Fibroblast of skin of scalp (primary cell): Measurements from ENCODE around the gene MYO15B.
"Not testable (repeated sequence)": the region's sequence is repeated elsewhere in the genome, so short reads cannot be mapped to it uniquely, and the experiment has no call there.

Experiments used
- DNase-seq: peaks from one replicate; pipeline ENCODE4 v3.0.0-alpha.2; 2013

The MYO15B gene

DNA sequence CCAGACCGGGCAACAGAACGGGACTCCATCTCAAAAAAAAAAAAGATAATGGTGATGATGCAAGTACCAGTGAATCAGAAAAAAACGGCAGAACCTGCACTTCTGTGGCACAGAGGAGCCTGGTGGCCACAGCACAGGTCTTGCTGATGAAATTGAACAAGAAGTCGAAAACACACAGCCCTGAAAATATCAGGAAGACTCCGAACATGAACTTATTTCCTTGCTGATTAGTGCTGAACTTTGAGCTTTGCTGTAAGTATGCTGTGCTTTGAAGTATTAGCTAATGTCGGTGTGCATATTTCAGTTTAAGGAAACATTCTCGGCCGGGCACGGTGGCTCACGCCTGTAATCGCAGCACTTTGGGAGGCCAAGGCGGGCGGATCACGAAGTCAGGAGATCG lies 10.9 kb upstream of the MYO15B start:
- no peak for DNase-seq

DNA sequence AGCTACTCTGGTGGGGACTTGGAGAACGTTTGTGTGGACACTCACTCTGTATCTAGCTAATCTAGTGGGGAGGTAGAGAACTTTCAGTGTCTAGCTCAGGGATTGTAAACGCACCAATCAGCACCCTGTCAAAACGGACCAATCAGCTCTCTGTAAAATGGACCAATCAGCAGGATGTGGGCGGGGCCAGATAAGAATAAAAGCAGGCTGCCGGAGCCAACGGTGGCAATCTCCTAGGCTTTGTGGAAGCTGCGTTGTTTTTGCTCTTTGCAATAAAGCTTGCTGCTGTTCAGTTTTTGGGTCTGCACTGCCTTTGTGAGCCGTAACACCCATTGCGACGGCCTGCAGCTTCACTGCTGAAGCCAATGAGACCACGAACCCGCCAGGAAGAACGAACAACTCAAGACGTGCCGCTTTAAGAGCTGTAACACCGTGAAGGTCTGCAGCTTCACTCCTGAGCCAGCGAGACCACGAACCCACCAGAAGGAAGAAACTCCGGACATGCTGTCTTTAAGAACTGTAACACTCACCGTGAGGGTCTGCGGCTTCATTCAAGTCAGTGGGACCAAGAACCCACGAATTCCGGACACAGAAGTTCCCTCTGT lies 6.4 kb upstream of the MYO15B start:
- DNase-seq = not testable (repeated sequence)

- DNase-seq = not testable (repeated sequence)
Observed at GRCh38 chr17:75583197-75583596, 4.4 kb upstream of the MYO15B start.

DNA sequence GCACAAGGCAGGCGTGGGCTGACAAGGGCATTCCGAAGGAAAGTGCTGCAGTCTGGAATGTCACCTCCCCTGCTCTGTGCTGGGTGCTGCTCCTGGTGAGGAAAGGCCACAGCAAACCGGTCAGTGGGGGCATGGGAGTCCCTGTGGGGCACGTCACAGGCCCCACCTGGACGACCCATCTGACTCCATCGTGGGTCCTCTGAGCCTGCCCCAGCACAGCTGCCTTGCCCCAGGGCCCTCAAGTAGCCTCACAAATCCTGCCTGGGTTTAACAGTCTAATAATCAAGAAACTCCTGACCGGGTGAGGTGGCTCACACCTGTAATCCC lies 2.8 kb upstream of the MYO15B start:
- DNase-seq = no peak

DNA sequence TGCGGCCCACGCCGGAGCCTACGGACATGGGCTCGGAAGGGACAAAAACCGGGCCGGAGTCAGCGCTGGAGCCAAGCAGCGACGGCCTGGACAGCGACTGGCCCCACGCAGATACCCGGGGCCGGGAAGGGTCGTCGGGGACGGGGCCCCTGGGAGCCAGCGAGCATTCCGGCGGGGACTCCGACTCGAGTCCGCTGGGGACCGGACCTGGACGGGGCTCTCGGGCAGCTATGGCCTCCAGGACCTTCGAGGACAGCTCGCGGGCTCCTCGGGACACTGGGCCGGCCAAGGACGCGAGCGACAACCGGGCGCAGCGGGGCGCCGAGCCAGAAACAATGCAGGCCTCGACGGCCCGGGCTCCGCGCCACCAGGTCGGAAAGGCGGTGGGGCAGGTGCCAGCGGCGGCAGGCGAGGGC lies 1.0 kb downstream of the MYO15B start:
- peak; percentile 9 for DNase-seq

GRCh38 chr17:75589012-75589918 lies 1.7 kb downstream of the MYO15B start:
- peak; percentile 89 for DNase-seq

GRCh38 chr17:75589919-75590303 lies 2.3 kb downstream of the MYO15B start:
- DNase-seq = no peak

DNA sequence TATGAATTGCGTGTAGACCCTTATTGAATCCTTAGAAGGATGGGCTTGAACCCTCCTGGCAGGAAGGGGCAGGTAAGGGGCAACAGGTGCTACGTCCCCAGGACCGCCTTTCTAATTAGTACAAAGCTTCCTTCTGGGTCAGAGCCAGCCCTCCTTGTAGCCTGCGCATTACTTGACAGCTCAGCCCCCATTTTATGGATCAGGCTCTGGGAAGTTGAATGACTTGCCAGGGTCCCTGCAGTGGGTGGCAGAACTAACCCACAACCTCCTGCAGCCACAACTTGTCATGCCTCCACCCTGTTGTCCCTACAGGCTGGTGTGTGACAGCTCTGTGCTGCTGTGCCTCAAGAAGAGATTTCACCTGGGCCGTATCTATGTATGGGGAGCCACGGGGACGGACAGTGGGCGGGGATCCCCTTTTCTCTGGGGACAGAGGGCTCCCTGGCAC lies 2.7 kb downstream of the MYO15B start:
- no peak for DNase-seq

DNA sequence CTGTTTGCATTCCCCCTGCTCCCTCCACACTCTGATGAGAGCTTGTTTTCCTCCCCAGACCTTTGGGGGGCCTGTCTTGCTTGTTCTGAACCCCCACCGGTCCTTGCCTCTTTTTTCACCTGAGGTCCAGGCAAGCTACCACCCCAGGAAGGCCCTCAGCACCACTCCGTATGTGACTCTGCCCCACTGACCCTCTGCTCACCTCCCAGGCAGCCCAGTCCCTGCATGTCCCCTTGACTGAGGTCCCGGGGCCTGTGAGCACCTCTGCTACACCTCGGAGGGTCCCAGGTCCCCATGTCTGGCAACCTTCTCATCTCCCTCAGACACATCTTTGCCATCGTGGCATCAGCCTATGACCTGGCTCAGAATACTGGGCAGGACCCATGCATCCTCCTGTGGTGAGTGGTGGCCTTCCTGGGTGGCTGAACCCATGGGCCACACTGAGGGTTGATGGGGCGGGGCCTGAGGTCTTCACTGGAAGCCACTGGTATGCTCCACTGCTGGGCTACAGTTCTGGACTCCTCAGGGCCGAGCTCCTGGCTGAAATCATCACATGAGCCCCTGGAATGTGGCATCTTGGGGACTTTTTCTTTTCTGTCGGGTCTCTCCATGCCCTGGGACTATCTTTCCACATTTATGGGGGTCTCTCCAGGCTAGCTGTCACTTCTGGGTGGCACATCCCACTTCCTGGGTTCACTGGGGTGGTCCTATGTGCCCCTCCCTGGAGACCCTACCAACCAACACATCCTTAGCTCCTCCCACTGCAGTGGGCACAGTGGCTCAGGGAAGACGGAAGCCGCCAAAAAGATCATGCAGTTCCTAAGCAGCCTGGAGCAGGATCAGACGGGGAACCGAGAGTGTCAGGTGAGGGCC lies 3.5 kb downstream of the MYO15B start:
- no peak for DNase-seq

GRCh38 chr17:75591722-75592302 lies 4.2 kb downstream of the MYO15B start:
- no peak for DNase-seq

GRCh38 chr17:75592348-75593020 lies 4.9 kb downstream of the MYO15B start:
- DNase-seq = no peak

DNA sequence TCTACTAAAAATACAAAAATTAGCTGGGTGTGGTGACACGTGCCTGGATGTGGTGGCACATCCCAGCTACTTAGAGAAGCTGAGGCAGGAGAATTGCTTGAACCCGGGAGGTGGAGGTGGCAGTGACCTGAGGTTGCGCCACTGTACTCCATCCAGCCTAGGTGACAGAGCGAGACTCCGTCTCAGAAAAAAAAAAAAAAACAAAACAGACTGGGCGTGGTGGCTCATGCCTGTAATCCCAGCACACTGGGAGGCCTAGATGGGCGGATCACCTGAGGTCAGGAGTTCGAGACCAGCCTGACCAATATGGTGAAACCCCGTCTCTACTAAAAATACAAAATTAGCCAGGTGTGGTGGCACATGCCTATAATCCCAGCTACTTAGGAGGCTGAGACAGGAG lies 5.8 kb downstream of the MYO15B start:
- DNase-seq = not testable (repeated sequence)

DNA sequence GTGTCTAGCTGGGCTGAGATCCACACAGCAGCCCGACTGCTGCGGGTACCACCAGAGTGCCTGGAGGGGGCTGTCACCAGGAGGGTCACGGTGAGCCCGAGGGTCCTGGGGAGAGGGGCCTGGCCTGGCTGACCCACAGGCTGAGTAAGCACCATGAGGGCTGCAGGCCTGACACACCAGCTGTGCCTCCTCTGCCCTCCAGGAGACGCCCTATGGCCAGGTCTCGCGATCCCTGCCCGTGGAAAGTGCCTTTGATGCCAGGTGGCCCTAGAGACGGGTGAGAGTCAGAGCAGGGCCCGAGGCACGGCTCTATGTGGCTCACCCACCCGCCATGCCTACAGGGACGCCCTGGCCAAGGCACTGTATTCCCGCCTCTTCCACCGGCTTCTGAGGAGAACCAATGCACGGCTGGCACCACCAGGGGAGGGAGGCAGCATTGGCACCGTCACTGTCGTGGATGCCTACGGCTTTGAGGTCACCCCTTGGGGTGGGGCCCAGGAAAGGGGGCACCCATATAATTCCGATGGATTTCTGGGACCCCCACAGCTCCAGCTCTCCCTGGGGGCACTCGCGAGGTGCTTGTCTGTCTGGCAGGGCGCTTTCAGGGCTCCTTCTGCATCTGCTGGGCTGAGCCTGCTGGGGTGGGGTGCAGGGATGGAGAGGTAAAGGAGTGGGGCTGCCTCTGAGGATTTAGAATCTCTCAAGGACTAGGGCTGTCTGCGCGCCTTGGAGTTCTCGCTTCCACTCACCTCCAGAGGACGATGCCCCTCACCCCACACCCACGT lies 7.1 kb downstream of the MYO15B start:
- DNase-seq = no peak

DNA sequence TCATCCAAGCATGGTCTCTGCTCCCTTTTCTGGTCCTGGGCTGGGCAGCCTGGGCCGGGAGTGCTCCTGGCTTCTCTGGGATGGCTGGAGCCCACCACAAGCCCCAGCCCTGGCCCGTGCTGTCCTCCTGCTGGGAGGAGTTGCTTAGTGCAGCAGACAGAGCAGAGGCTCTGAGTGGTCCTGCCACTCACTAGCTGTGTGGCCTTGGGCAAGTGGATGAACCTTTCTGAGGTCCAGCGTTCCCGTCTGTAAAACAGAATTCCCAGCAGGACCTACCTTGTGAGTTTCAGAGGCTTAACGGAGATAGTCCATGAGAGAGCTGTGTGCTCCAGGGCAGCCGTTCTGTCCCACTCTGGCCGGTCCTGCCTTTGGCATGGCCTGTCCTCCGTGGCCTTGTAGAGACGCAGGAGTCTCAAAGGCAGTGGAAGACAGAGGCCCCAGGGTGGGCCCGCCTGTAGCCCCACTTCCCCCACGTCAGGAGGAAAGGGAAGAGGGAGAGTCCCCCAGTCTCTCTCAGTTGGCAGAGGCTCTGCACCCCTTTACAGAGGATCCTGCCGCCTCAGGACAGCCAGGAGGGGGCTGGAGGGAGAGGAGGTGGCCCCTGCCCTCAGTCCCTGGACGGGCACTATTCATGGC lies 7.8 kb downstream of the MYO15B start:
- no peak for DNase-seq

DNA sequence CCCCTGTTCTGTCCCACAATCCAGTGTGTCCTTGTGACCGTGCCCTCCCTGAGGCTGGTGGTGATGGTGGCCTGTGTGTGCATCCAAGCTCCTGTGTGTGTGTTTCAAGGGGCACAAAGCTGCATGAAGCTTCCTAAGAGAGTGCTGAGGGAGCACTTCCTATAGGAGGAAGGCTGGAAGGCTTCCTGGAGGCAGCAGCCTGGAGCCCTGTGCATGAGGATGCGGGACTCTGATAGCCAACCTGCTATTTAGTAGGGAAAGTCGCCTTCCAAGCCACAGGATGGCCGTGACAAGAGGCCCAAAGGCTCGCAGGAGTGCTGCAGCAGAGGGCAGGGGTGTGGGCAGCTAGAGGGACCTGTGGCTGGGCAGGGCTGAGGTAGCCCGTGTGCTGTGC lies 8.3 kb downstream of the MYO15B start:
- DNase-seq = no peak

- no peak for DNase-seq
Observed at GRCh38 chr17:75596320-75597087, 8.9 kb downstream of the MYO15B start.

DNA sequence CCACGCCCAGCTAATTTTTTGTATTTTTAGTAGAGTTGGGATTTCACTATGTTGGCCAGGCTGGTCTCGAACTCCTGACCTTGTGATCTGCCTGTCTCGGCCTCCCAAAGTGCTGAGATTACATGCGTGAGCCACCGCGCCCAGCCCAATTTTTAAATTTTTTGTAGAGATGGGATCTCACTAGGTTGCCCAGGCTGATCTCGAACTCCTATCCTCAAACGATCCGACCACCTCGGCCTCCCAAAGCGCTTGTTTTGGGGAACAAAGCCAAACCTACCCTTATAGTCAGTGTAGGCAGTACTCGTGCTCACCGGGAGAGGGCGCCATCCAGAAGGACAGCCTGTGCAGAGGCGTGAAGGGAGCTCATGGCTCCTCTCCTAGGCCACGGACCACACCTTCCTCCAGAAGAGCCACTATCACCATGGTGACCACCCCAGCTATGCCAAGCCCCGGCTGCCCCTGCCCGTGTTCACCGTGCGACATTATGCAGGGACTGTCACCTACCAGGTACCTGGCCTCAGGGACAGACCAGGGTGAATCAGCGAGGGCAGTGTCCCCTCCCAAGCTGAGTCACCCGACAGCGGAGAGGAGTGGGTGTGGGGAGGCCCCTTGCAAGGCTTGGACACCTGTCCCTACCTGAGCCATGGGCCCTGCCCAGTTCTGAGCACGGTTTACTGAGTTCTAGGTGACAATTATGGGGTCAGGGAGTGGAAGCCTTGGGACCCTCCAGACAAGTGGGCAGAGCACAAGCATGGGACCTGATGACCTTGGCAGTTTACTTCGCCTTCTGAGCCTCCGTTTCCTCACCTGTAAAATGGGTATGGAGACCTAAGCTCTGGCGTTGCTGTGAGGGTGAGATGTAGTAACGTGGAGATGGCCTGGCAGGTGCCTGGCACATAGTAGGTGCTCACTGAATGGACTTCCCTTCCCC lies 13.7 kb downstream of the MYO15B start:
- DNase-seq = peak; percentile 34

DNA sequence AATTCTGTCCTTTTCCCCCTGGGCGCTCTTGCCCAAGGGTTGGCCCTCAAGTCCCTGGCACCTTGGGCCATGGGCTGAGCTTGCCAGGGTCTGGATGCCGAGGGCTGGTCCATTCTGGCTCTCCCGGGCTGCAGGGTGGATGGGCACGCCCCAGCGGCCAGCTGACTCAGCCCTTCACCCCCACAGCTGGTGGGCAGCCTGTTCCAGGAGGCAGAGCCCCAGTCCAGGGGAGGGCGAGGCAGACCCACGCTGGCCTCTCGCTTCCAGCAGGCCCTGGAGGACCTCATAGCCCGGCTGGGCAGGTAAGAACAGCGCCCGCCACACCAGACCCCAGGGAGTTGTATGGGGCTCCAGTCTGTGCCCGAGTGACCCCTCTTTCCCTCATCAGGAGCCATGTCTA lies 15.0 kb downstream of the MYO15B start:
- DNase-seq = no peak

- no peak for DNase-seq
Observed at GRCh38 chr17:75603123-75603522, 15.5 kb downstream of the MYO15B start.
